Activated CD4-positive, CD25-positive, alpha-beta regulatory T cell (primary cell): ENCODE data around the gene CHCHD3.

Source experiments
- DNase-seq, 4 experiments: peaks; one replicate each; lab custom pipeline; 2025; lab: John Stamatoyannopoulos, UW

Gene CHCHD3

DNA sequence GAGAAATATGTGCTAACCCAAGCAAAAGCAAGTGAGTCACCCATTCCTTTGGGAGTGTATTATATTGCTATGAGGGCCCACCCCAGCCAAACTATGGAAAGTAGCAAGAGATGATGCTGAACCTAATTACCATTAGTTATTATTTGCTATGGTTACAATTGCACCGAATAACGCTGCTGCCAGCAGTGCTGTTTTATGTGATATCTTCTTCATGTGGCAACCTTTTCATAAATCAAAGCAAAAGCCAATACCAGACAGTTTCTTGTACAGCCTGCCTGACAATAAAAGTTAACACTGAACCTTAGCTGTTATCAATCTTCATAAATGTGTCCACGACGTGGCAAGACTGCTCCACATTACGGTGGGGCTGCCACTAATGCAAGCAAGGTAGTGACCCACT, 263.9 kb downstream of the CHCHD3 start:
- DNase-seq: no peak

DNA sequence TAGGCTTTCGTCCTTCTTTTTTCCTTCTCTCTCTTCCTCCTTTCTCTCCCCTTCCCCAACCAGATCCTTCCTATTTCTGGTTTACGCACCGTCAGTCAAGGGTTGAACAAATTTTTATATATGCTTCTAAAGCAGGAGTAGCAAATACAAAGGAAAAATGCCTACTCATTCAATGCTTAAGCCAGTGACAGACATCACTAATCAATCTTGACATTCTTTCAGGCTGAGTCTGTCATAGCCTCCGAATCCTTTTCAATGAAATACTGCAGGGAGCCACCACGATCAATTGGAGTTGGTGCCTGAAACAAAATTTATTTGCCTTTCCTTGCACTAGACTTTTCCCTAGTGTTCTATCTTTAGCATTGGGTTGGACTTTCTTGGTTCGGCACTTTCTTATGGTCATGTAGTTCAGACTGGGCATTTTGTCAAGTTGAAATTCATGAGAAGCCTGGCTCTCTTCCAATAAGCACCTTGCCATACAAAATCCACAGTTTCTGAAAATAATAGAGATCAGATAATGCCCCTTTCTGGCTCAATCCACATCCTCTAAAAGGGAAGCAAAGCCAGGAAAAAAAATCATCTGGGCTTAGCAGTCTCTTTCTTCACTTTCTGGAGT, 266.1 kb downstream of the CHCHD3 start:
- DNase-seq: no peak

DNA sequence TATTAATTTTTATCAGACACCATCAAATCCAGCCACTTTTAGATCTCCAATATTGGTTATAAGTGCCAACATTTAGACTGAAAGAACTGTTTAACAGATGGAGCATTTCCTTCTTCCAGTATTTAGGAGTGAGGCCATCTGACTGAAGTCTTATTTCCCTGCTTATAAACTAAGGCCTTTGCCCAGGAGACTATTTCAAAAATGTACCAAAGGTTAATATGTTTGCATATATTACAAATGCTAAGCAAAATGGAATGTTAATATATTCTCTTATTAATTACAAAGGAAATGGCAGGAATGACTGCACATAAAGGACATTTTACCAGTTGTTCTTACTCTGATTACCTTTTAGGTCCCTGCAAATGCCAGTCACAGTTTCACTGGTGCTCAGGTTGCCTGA, 266.8 kb downstream of the CHCHD3 start:
- no peak for DNase-seq

DNA sequence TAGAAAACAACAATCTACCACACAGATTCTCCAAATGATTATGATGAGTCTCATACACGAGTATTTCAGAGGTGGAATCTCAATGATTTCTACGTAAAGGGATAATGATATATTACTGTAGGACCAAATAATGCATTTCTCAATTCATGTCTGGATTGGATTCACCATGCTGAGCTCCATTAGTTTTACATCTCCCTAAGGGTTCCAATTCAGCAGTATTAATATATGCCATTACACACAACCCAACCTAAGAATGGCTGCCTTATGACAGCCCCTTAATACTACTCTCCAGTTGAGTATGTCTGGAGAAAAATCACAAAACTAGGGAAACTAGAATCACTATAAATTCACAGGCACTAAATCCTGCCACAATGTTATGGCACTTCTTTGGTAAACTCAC, 271.3 kb downstream of the CHCHD3 start:
- DNase-seq: no peak

DNA sequence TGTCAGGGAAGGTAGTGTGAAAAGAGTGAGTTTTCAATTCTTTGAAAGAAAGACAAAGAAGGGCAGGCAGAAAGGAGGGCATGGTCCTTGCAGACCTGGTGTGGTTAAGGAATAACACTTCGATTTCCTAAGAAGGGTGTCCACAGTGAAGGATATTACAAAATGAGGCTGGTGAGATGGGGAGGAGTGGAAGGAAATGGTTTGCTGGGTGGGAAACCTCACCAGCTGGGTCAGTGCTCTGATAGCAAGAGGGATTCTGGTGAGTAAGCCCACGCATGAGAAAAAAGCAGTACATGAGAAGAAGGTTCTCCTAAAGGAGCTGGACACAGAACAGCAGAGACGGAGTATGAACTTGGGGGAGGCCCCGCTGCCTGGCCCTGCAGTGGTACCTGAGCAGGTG, 275.1 kb downstream of the CHCHD3 start:
- no peak for DNase-seq

DNA sequence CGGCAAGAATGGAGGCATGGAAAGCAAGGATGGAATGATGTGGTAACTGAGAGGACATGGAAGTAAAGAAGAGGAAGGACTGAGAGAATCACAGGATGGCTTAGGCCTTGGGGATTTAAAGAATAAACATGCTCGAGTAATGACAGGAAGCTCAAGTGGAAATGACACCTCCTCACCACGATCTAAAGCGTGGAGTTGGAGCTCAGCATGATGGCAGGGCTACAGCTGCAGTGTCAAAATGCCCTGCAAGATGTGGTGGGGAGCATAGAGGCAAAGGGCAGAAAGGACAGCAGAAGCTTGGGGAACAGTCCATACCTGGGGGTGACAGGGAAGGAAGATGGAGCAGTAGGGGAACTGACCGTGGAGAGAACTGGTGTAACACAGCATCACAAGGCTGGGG, 276.1 kb downstream of the CHCHD3 start:
- no peak for DNase-seq

DNA sequence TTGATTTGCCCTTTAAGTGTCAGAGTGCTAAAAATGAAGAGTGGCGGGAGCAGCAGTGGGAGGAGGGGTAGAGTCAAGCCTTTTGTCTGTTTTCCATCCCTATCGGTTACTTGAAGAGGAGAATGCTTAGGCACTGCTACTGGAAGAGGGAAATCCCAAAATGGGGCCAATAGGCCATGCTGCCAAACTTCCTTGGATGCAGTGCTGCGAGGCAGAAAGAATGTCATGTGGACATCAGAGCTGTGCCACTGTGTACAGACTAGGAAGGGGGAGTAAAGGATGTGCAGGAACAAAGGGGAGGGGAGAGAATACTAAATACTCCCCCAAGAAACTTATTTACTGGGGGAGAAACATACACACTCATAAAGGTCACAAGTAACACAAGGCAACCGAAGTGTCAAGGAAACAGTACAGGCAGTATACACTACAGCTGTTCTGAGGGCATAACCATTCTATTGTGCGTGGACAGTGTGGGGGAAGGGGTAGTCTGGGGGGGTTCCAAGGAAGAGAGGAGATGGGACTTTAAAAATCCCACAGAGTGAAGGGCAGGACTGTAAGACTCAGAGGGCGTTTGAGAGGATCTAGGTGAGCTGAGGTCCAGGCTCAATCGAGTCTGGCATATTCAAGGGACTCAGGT, 276.9 kb downstream of the CHCHD3 start:
- DNase-seq: no peak

DNA sequence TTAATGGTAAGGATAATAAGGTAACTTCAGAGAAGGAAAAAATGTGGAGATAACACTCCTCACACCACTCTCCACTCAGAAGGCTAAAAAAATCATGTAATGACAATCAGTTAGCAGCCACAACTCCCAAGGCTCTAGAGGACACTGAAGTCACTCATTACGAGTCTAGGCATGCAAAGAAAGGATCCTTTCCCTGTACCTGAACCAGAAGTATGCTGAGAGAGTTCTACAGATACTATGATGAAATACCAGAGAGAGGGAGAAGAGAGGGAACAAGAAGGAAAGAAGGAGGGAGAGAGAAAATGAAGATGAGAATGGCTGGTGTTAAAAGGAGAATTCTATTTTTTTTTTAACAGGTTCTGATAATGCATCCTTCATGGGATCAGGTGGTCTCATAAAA, 281.4 kb downstream of the CHCHD3 start:
- no peak for DNase-seq

DNA sequence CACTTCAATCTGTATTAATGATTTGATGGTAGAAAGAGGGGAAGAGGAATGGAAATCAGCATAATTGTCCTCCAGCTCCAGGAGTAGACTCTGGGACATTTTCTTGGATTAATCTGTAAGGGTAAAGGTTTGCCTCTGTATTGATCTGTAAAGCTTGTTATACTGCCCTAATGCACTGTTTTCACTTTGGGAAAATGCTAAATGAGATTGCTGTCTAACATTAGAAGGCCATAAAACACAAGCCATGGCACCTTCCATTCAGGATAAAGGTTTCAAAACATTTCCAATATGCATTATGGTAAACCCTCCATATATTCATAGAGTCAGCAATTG, 282.8 kb downstream of the CHCHD3 start:
- no peak for DNase-seq

DNA sequence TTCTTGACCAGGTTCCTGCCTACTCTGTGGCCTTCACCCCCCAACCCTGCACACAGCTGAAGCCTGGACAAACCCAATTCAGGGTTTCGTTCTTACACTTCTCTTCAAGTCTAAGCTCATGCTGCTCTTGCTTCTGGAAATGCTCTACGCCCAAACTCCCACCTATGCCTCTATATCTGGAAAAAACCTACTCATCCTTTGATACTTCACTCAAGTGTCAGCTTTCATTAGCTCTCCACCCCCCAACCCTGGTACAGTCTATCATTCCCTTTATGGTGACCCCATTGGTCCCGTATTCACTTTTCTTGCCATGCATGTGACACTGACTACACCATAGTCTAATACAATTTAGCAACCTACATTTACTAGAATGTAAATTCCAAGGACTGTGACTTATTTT, 284.7 kb downstream of the CHCHD3 start:
- DNase-seq: no peak

DNA sequence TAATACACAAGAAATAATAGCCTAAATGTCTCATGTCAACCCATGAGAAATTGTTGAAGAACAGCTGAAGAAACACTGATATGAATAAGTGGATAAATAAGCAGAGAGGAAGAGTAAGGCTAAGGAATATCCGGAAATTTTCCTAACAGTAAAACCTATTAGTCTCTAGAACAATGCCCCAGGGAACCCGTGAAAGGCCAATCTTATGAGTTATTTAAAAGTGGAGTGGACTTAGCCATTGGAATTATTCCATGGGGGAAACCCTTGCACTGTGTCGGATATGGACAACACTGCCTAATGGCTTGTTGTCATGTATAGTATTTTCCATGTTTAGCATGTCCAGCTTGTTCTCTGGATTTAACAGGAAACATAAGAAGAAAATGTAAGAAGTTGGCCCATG, 288.4 kb downstream of the CHCHD3 start:
- DNase-seq: no peak

DNA sequence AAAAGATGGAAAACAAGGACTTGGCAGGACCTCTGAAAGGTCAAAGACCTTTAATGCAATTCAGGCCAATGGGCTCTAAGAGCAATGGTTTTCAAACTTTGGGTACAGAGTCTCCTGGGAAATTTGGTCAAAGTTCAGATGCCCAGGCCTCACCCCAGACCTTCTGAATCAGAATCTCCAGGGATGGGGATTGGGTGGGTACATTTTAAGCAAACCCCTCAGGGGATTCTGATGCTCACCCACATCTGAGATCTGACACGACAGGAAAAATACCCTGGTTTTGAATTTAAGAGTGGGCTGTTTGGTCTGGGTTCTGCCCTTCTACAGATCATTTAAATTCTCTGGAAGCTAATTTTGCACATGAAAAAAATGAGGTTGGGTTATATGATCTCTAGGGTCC, 290.9 kb downstream of the CHCHD3 start:
- DNase-seq: no peak

DNA sequence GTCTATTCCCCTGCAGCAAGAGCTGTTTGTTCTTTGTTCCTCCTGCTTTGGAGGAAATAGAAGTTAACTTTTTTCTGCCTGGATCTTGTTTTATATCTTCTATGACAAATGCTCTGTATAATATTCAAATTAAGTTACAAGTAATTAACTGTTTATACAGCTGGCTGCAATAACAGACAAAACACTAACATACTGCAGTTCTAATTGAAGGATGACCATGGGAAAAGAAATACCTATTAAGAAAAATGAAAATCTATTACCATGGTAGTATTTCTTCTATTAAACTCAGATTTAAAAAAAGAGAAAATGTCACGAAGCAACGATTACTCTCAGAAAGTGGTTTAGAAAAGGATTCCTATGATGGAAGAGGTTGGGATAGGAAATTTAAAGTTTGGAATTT, 291.8 kb downstream of the CHCHD3 start:
- no peak for DNase-seq

DNA sequence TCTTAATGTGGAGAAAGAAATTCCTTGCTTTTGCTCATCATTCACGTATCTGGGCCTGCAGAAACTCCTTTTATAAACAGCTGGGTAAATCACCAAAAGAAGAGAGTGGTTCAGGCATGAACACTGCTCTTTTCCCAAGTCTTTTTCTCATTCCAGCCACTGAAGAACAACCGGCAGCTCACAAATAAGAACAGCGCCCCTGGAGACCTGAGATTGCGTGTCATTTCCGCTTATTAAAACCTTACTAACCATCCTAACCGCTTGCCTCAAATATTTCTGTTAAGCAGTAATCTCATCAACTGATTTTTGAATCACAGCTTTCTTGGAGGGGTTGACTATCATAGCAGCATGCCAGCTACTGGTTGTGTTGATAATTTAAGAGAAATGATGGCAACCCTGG, 292.6 kb downstream of the CHCHD3 start:
- DNase-seq: no peak

DNA sequence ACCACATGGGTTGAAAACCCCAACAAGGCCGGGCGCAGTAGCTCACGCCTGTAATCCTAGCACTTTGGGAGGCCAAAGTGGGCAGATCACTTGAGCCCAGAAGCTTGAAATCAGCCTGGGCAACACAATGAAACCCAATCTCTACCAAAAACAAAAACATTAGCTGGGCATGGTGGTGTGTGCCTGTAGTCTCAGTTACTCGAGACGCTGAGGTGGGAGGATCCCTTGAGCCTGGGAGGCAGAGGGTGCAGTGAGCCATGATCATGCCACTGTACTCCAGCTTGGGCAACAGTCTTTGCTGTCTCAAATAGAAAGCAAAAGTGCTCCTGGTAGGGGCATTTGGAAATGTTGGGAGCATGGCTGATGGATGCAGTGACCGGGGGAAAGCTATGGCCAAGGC, 296.0 kb downstream of the CHCHD3 start:
- DNase-seq: no peak

DNA sequence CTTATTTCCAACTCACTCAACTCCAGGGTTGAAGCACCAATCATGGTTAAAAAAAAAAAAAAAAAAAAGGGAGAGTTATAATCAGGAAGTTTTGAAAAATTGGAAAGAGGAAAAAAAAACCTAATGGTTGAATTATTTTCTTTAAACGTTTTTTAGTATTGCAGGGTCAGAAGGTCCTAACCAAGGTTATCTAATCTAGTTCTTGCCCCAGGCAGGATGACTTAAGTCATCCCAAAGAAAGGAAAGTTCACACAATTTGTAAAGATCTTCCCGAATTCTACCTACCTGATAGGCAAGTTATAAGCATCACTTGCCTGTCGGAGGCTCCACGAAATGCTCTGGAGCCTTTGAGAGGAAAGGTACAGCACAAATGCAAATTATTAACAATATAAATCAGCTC, 297.5 kb downstream of the CHCHD3 start:
- no peak for DNase-seq

DNA sequence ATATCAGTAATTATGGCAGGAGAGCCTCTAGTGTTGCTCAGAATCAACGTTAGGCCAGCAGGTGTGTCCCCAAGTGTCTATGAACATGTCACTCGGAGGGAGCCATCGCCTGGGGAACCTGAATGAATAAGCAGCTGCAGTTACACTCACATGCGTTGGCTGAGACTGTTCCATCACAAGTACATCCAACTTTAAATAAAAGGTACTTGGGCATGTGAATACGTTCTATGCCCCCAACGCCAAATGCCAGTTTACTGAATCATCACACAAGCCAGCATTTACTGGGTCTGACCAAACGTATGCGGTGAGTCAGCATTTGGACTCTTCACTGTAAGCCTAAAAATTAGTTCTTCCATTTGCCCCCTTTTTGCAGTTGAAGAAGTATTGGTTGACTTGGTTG, 298.1 kb downstream of the CHCHD3 start:
- no peak for DNase-seq

DNA sequence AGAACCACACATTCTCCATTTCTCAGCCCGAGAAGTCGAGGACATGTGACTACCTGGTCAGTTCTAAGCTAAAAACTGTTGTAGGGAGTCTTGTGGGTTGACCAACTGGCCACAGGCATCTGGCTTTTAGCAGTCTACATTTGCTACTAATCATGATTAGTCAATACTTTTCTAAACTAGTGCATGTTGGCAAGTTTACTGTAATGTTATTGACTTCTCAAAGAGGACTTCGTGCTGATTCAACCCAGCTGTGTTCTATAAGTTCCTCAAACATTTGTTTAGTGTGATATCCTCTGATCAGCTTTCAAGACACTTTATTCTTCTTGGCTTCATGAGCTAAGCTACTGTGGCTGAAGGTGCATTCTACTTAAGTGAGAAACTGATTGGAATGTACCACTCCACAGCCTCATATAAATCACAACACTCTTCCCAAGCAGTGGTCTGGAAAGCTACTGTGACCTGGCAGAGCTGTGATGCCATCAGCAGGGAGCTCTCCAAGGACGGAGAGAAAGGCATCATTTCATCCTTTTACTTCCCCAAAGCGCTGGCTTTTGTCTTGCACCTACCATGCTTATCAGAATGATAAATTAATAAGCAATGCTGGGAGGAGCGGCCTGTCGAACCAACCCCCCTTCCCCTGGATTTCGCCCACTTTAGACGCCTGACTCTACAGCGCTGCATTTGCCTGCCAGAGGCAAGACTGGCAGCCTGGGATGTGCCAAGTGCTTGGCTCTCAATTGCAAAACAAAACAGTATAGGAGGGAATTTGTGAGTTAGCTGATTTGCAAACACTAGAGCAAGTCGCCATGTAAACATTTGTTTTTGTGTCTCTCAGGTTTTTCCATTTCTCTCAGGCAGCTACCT, 298.9 kb downstream of the CHCHD3 start:
- no peak for DNase-seq

DNA sequence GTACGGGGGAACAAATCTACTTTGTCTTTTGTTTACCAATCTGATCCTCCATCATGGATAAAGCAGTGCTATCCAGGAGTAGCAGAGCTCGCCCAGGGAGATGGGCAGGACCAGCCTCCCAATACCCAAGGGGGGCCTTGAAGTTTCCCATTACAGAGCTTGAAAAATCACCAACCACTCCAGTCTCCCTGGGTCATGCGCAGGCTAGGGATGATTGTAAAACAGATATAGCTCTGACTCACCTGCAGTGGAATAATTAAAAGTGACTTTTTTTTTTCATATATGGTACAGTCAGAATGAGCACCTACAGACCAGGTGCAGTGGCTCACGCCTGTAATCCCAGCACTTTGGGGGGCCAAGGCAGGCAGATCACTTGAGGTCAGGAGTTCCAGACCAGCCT, 301.1 kb downstream of the CHCHD3 start:
- no peak for DNase-seq

DNA sequence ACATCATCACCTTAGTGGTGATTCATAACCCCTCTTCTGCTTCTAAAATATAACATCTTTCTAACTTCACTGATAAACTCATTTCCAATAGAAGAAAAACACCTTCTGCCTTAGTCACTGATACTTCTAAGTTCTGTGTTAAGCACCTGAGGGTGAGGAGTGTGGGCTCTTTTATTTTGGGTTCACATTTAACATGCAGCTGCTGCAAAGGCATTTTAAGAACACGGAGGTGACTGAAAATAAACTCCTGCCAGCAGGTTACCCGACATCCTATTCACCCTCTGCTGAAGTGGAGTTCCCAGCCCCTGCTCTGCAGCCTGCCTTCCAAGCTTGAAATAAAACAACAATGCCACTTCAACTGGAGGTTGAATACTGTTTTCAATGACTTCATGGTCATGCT, 302.7 kb downstream of the CHCHD3 start:
- DNase-seq: no peak

DNA sequence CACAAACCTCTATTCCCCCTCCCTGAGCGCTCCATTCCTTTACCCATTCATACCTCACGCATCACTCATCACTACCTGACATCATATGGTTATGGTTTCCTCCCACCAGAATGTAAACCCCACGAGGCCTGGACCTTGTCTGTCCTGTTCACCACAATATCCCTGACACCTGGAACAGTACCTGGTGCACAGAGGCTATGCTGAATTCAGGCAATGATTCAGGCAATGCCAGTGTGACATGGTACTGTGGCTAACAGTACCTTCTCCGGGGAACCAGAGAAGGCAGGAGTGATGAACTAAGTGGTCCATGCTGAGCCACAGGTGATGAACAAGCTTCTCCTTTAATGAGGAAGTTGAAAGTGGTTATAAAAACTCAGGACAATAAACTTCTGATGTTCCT, 303.1 kb downstream of the CHCHD3 start:
- DNase-seq: no peak

DNA sequence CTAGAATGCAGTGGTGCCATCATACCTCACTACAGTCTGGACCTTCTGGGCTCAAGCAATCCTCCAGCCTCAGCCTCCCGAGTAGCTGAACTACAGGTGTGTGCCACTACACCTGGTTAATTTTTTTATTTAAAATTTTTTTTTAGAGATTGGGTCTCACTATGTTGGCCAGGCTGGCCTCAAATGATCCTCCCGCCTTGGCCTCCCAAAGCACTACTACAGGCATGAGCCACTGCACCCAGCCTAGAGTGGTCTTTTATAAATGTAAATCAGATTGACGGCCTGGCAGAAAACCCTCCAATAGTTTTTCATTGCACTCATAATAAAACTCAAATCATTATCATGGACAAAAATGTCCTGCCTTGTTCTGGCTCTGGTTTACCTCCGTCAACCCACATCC, 303.9 kb downstream of the CHCHD3 start:
- DNase-seq: no peak

DNA sequence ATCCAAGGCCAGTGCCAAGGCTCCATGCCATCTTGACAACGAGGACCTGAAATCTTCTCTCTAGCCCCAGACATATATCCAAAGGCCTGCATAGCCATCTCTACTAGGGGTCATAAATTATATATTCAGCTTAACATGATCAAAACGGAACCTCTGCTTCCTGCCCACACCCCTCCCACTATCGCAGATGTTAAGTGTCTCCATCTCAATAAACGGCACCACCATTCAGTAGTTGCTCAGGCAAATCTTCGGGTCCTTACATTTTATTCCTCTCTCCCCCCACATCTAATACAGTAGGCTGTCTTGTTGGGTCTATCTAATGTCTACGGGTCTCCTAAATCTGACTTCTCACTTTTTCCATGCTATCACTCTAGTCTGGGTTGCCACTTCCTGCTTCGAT, 304.5 kb downstream of the CHCHD3 start:
- DNase-seq: no peak
